Measurements from ENCODE around the gene HDAC4.

DNA sequence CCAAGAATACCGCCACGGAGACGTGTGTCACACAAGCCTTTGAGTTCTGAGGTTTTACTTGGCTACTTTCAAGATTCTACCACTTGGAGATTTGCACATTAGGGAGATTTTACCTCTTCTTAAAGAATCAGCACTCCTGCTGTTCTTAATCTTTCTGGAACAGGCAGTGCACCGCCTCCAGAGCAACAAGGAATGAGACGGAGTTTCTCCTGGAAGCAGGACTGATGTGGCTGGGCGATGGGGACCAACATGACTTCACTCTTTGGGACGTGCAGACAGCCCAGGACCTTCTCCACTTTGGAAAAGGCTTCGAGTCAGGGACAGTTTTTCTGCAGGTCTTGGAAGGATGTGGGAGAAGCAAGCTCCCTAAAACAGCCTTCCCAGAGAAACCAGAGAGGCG, 255.2 kb downstream of the HDAC4 start:
- TF ChIP-seq SP1 (IDR thresholded peaks at IDR 0.05) (no peak), TAF1 (conservative IDR thresholded peaks at IDR 0.05) (no peak), NR2F2 (IDR thresholded peaks at IDR 0.05) (no peak), GABPA (IDR thresholded peaks at IDR 0.05 in 1 of 2, conservative IDR thresholded peaks at IDR 0.05 in 1 of 2) (no peak)
- TF ChIP-seq, protein P1, sequence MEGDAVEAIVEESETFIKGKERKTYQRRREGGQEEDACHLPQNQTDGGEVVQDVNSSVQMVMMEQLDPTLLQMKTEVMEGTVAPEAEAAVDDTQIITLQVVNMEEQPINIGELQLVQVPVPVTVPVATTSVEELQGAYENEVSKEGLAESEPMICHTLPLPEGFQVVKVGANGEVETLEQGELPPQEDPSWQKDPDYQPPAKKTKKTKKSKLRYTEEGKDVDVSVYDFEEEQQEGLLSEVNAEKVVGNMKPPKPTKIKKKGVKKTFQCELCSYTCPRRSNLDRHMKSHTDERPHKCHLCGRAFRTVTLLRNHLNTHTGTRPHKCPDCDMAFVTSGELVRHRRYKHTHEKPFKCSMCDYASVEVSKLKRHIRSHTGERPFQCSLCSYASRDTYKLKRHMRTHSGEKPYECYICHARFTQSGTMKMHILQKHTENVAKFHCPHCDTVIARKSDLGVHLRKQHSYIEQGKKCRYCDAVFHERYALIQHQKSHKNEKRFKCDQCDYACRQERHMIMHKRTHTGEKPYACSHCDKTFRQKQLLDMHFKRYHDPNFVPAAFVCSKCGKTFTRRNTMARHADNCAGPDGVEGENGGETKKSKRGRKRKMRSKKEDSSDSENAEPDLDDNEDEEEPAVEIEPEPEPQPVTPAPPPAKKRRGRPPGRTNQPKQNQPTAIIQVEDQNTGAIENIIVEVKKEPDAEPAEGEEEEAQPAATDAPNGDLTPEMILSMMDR (IDR thresholded peaks at IDR 0.05; ENCODE audit: low read depth, low read length, missing input control), result no peak
- TF ChIP-seq, protein P2, sequence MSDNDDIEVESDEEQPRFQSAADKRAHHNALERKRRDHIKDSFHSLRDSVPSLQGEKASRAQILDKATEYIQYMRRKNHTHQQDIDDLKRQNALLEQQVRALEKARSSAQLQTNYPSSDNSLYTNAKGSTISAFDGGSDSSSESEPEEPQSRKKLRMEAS (IDR thresholded peaks at IDR 0.05), result no peak
